Esophagus muscularis mucosa (tissue), 3 donors: ENCODE results near the gene KRTAP19-1.
"Not testable (repeated sequence)": the region's sequence is repeated elsewhere in the genome, so short reads cannot be mapped to it uniquely, and the experiment has no call there.

Experiments
- CTCF ChIP-seq, 3 experiments: fragments of 200-600 bp in 2 of 3; fragments of 450-650 bp in 1 of 3; sonication (generic) in 2 of 3; IDR thresholded peaks; one replicate each; pipeline ENCODE4 v1.5.1; 2017 to 2019; ENCODE audit warnings: antibody characterized with exemption in 3 of 3, mild to moderate bottlenecking in 2 of 3, moderate library complexity in 1 of 3
- POLR2A ChIP-seq: fragments of 450-650 bp; IDR thresholded peaks from one replicate; pipeline ENCODE4 v1.6.1; 2017; ENCODE audit warnings: antibody characterized with exemption, moderate library complexity, mild to moderate bottlenecking, low read depth
- POLR2AphosphoS5 ChIP-seq, 2 donors: sonication (generic); formaldehyde crosslinking; IDR thresholded peaks; one replicate each; pipeline ENCODE4 v1.6.1; 2017; ENCODE audit warnings: antibody characterized with exemption in 2 of 2

- TF ChIP-seq CTCF (IDR thresholded peaks at IDR 0.05); POLR2A; POLR2AphosphoS5 (IDR thresholded peaks at IDR 0.05): not testable (repeated sequence)
Observed at GRCh38 chr21:30505621-30506205, 25.5 kb upstream of the KRTAP19-1 start.
